Thyroid gland (tissue), 4 donors: ENCODE measurements around the gene TMEM255B. TPM values are rescaled to one million over a fixed set of nuclear protein-coding genes. Genes with fewer than 3 reads are reported as not detected.
A peak's percentile ranks its signal among the peaks of the same experiment; 100 is the strongest.

Experiments
- DNase-seq, 2 donors: peaks; one replicate each; pipeline ENCODE4 v3.0.0-alpha.2; 2019
- H3K27ac ChIP-seq, 3 donors: fragments of 200-600 bp; sonication (generic); 1 replicate in 2 of 3; 2 replicates in 1 of 3; pipeline ENCODE4 v1.5.1; 2016 to 2019; ENCODE audit warnings: mild to moderate bottlenecking in 1 of 3, moderate library complexity in 1 of 3
- H3K27me3 ChIP-seq: fragments of 200-600 bp; sonication (generic); one replicate; pipeline ENCODE4 v1.5.1; 2019
- H3K36me3 ChIP-seq, 2 donors: fragments of 200-600 bp; sonication (generic); one replicate each; pipeline ENCODE4 v1.5.1; 2016 to 2019
- H3K4me1 ChIP-seq, 2 donors: fragments of 200-600 bp; sonication (generic); one replicate each; pipeline ENCODE4 v1.5.1; 2017 to 2019
- H3K4me3 ChIP-seq, 3 donors: fragments of 200-600 bp; sonication (generic); replicated peaks in 1 of 3; 1 replicate in 2 of 3; 2 replicates in 1 of 3; pipeline ENCODE4 v1.5.1; 2016; ENCODE audit warnings: mild to moderate bottlenecking in 1 of 3
- H3K9me3 ChIP-seq: fragments of 200-600 bp; sonication (generic); one replicate; pipeline ENCODE4 v1.5.1; 2017
- CTCF ChIP-seq, 6 experiments: fragments of 200-600 bp in 3 of 6; fragments of 450-650 bp in 3 of 6; sonication (generic) in 3 of 6; IDR thresholded peaks; one replicate each; pipeline ENCODE4 v1.5.1; 2016 to 2019; ENCODE audit warnings: antibody characterized with exemption in 6 of 6, mild to moderate bottlenecking in 2 of 6, inconsistent platforms in 1 of 6, moderate library complexity in 1 of 6
- POLR2A ChIP-seq, 2 donors: fragments of 450-650 bp; IDR thresholded peaks; one replicate each; pipeline ENCODE4 v1.6.1; 2017; ENCODE audit warnings: antibody characterized with exemption in 2 of 2, mild to moderate bottlenecking in 2 of 2, moderate library complexity in 1 of 2
- WGBS, 2 donors: methylation state at CpG; one replicate each; pipeline ENCODE4 v1.1.5; 2017; 5-methylcytosine and 5-hydroxymethylcytosine counted together
- intact Hi-C: fragments of 100-400 bp; cut with DNase I; formaldehyde crosslinking; loops from one replicate; pipeline ENCODE4 v1.15.1; 2023
- total RNA-seq, 4 donors: library from RNA; depleted of rRNA; stranded (reverse); fragments of >200 nt; gene quantifications; one replicate each; pipeline ENCODE4 v1.2.3, GENCODE V29; 2016

TMEM255B gene
- total RNA-seq, 4 donors from 2014 or later, result 6.1 to 9.2 (median 8.3) TPM

- Histone ChIP-seq H3K4me1 (peaks cover 0 to 4% of the 10 kb centered on the region in 2 donors), H3K9me3 (no peaks in the 10 kb centered on the region), H3K27ac (no peak overlapping the region), H3K27me3 (no peaks in the 10 kb centered on the region), H3K36me3 (no peaks in the 10 kb centered on the region), H3K4me3 (no peak overlapping the region)
- TF ChIP-seq POLR2A (IDR thresholded peaks at IDR 0.05) (no peak), CTCF (IDR thresholded peaks at IDR 0.05) (no peak)
- DNase-seq, result no peak
- intact Hi-C loops, result no loop called here
- 71 to 84% methylated on average over 10 to 11 of the region's 11 CpGs for WGBS, 2 donors
These were observed 5.9 kb upstream of the TMEM255B start for GRCh38 chr13:113753171-113753570.

GRCh38 chr13:113754242-113754641, 4.8 kb upstream of the TMEM255B start:
- WGBS, 2 donors, result 87 to 89% methylated on average over 7 of the region's 7 CpGs
- no peak for DNase-seq
- TF ChIP-seq POLR2A (IDR thresholded peaks at IDR 0.05) (no peak), CTCF (IDR thresholded peaks at IDR 0.05) (no peak)
- Histone ChIP-seq H3K4me3 (no peak overlapping the region), H3K27me3 (no peaks in the 10 kb centered on the region), H3K9me3 (no peaks in the 10 kb centered on the region), H3K36me3 (no peaks in the 10 kb centered on the region), H3K4me1 (peaks cover 7 to 9% of the 10 kb centered on the region in 2 donors), H3K27ac (no peak overlapping the region)
- intact Hi-C loops, result no loop called here

- peaks cover 7 to 11% of the 10 kb centered on the region in 2 donors for H3K4me1 ChIP-seq
- H3K9me3 ChIP-seq, result no peaks in the 10 kb centered on the region
- no peak for DNase-seq
- H3K36me3 ChIP-seq, result no peaks in the 10 kb centered on the region
- no peak overlapping the region for H3K4me3 ChIP-seq
- intact Hi-C loops, result no loop called here
- H3K27me3 ChIP-seq, result no peaks in the 10 kb centered on the region
- WGBS, 2 donors, result 85 to 87% methylated on average over 15 of the region's 15 CpGs
- TF ChIP-seq POLR2A (IDR thresholded peaks at IDR 0.05) (no peak), CTCF (IDR thresholded peaks at IDR 0.05) (no peak)
- no peak overlapping the region for H3K27ac ChIP-seq
These were observed 4.3 kb upstream of the TMEM255B start for GRCh38 chr13:113754691-113755090.

- Histone ChIP-seq H3K4me1 (peaks cover 7 to 15% of the 10 kb centered on the region in 2 donors), H3K27ac (no peak overlapping the region), H3K4me3 (no peak overlapping the region), H3K9me3 (no peaks in the 10 kb centered on the region), H3K36me3 (no peaks in the 10 kb centered on the region), H3K27me3 (no peaks in the 10 kb centered on the region)
- intact Hi-C loops, result no loop called here
- 91 to 94% methylated on average over 20 of the region's 20 CpGs for WGBS, 2 donors
- DNase-seq, result no peak
- no peak for TF ChIP-seq POLR2A (IDR thresholded peaks at IDR 0.05)
These were observed 2.5 kb upstream of the TMEM255B start for GRCh38 chr13:113756441-113757097.

GRCh38 chr13:113759525-113760137, 605 bp downstream of the TMEM255B start:
- Histone ChIP-seq H3K9me3 (no peaks in the 10 kb centered on the region), H3K4me1 (peaks cover 7 to 15% of the 10 kb centered on the region in 2 donors), H3K27me3 (no peaks in the 10 kb centered on the region), H3K36me3 (no peaks in the 10 kb centered on the region), H3K4me3 (peak overlapping the region; percentile 2 to 63 (median 48)), H3K27ac (peak overlapping the region in 2 of 3 donors; percentile 39 to 67)
- TF ChIP-seq POLR2A (IDR thresholded peaks at IDR 0.05) (no peak), CTCF (IDR thresholded peaks at IDR 0.05) (no peak)
- 1 to 2% methylated on average over 26 of the region's 26 CpGs for WGBS, 2 donors
- DNase-seq, result peak; percentile 23 to 29
- intact Hi-C loops, result no loop called here
